Chondrocyte (in vitro differentiated cells): ENCODE measurements around the gene PNPLA5. TPM values are rescaled to one million over a fixed set of nuclear protein-coding genes. Genes with fewer than 3 reads are reported as not detected.

Source experiments
- DNase-seq: peaks from one replicate; pipeline ENCODE4 v3.0.0; 2021; ENCODE audit warnings: mixed read lengths, low spot score
- H3K27ac Mint-ChIP-seq: one replicate; pipeline ENCODE4 v1.8.0; 2021; ENCODE audit warnings: mild to moderate bottlenecking, moderate library complexity, mixed read lengths; ENCODE audit not compliant: unreplicated experiment
- H3K27me3 Mint-ChIP-seq: 2 replicates; pipeline ENCODE4 v1.8.0; 2021; ENCODE audit warnings: low read depth, mixed read lengths
- H3K36me3 Mint-ChIP-seq: 2 replicates; pipeline ENCODE4 v1.8.0; 2021; ENCODE audit warnings: low read depth, mixed read lengths
- H3K4me1 Mint-ChIP-seq: 2 replicates; pipeline ENCODE4 v1.8.0; 2021; ENCODE audit warnings: low read depth, mild to moderate bottlenecking, mixed read lengths
- H3K4me3 Mint-ChIP-seq: one replicate; pipeline ENCODE4 v1.8.0; 2021; ENCODE audit warnings: mild to moderate bottlenecking, moderate library complexity, mixed read lengths; ENCODE audit not compliant: unreplicated experiment
- H3K9me3 Mint-ChIP-seq: 2 replicates; pipeline ENCODE4 v1.8.0; 2021; ENCODE audit warnings: low read depth, mixed read lengths
- long read RNA-seq: library from polyadenylated mRNA; stranded (forward); transcript quantifications from one replicate; pipeline ENCODE4 v2.0.0, GENCODE V29; 2021
- total RNA-seq: library from RNA; stranded (reverse); gene quantifications from 3 replicates; pipeline ENCODE4 v1.2.1, GENCODE V29; 2021
- TF ChIP-seq, protein P1 (sequence below): fragments of 200-600 bp; sonication (generic); IDR thresholded peaks from 2 replicates; pipeline ENCODE4 v1.5.0; 2021; ENCODE audit warnings: antibody characterized with exemption, mild to moderate bottlenecking, moderate library complexity

Gene PNPLA5, protein sequence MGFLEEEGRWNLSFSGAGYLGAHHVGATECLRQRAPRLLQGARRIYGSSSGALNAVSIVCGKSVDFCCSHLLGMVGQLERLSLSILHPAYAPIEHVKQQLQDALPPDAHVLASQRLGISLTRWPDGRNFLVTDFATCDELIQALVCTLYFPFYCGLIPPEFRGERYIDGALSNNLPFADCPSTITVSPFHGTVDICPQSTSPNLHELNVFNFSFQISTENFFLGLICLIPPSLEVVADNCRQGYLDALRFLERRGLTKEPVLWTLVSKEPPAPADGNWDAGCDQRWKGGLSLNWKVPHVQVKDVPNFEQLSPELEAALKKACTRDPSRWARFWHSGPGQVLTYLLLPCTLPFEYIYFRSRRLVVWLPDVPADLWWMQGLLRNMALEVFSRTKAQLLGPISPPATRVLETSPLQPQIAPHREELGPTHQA
- not detected in 3 replicates for total RNA-seq
- long read RNA-seq, result 0 reads

DNA sequence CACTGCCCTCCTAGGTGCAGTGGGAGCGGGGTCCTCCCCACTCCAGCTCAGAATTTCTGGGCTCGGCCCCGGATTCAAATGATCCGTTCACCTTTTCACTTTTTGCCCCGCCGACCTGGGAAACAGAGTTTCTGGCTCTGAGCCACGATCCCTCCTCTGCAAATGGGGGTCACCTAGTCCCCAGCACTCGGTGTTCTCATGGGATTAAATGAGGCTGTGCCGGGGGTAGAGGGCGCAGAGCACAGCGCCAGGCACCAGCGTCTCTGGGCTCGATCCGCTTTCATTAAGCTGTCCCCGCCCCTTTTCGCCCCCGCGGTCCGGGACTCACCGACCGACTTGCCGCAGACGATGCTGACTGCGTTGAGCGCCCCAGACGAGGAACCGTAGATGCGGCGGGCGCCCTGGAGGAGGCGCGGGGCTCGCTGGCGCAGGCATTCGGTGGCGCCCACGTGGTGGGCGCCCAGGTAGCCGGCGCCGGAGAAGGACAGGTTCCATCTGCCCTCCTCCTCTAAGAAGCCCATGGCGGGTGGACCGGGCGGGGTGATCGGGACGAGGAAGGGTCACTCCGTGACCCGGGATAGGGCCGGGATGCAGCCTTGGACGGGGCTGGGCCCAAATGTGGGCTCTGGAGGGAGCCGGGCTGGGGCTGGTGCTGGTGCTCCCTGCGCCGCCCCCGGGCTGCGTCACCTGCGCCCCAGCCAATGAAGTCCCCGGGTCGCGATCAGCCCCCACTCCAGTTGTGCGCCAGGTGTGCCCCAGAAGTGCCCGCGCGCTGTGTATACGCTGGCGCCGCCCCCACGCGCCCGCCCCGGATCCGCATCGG lies at the start of gene PNPLA5:
TSS of gene PNPLA5 (minus strand) at position 654 of the 823 bp plus-strand sequence. CDS start at position 521, 133 bp downstream.
- Mint-ChIP-seq H3K36me3 (no peaks in the 10 kb centered on the region), H3K4me1 (peaks cover 3% of the 10 kb centered on the region), H3K4me3 (no peak within 1 kb of the TSS), H3K27me3 (peaks cover 55% of the 10 kb centered on the region), H3K27ac (no peak within 1 kb of the TSS), H3K9me3 (no peaks in the 10 kb centered on the region)
- TF ChIP-seq, protein P1, sequence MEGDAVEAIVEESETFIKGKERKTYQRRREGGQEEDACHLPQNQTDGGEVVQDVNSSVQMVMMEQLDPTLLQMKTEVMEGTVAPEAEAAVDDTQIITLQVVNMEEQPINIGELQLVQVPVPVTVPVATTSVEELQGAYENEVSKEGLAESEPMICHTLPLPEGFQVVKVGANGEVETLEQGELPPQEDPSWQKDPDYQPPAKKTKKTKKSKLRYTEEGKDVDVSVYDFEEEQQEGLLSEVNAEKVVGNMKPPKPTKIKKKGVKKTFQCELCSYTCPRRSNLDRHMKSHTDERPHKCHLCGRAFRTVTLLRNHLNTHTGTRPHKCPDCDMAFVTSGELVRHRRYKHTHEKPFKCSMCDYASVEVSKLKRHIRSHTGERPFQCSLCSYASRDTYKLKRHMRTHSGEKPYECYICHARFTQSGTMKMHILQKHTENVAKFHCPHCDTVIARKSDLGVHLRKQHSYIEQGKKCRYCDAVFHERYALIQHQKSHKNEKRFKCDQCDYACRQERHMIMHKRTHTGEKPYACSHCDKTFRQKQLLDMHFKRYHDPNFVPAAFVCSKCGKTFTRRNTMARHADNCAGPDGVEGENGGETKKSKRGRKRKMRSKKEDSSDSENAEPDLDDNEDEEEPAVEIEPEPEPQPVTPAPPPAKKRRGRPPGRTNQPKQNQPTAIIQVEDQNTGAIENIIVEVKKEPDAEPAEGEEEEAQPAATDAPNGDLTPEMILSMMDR, result no peak
- peak; percentile 87 for DNase-seq

DNA sequence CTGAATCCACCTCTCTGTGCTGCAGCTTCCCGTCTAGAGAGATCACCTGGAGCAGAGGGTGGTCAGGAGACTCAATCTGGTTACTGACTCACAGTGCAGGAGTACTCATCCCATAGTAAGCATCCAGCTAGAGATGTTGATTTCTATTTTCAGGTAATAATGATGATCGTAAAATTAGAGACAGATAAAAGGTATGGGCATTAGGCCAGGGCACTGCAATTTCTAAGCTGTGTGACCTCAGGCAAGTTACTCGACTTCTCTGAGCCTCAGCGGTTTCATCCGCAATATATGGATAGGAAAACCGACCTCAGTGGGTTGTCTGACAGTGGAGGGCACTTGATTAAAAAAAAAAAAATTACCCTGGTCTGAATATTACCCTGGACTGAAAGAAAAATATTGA lies 49.6 kb upstream of the PNPLA5 start:
- H3K4me1 Mint-ChIP-seq, result no peaks in the 10 kb centered on the region
- H3K27ac Mint-ChIP-seq, result no peak overlapping the region
- no peaks in the 10 kb centered on the region for H3K27me3 Mint-ChIP-seq
- TF ChIP-seq, protein P1, result no peak
- peaks cover 6% of the 10 kb centered on the region for H3K9me3 Mint-ChIP-seq
- DNase-seq, result no peak
- H3K4me3 Mint-ChIP-seq, result no peak overlapping the region
- peaks cover 15% of the 10 kb centered on the region for H3K36me3 Mint-ChIP-seq

DNA sequence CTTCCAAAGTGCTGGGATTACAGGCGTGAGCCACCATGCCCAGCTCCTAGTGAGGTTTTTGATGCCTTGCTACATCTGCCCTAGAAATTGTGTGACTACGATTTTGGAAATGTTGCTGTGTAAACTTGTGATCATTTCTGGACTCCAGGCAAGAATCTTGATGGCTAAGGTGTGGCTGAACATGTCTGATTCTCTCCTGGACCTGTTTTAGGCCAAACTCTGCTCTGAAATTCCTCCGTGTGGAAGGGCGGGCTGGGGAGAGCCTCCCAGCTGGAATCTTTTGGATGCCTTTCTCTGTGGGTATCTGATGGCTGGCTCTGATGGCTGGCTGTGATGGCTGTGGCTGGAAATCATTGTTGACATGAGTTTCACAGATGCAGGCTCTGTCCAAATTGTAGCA lies 40.0 kb upstream of the PNPLA5 start:
- peaks cover 6% of the 10 kb centered on the region for H3K36me3 Mint-ChIP-seq
- no peak overlapping the region for H3K4me3 Mint-ChIP-seq
- H3K4me1 Mint-ChIP-seq, result no peaks in the 10 kb centered on the region
- no peaks in the 10 kb centered on the region for H3K27me3 Mint-ChIP-seq
- H3K9me3 Mint-ChIP-seq, result no peaks in the 10 kb centered on the region
- H3K27ac Mint-ChIP-seq, result no peak overlapping the region
- TF ChIP-seq, protein P1, result no peak
- no peak for DNase-seq

DNA sequence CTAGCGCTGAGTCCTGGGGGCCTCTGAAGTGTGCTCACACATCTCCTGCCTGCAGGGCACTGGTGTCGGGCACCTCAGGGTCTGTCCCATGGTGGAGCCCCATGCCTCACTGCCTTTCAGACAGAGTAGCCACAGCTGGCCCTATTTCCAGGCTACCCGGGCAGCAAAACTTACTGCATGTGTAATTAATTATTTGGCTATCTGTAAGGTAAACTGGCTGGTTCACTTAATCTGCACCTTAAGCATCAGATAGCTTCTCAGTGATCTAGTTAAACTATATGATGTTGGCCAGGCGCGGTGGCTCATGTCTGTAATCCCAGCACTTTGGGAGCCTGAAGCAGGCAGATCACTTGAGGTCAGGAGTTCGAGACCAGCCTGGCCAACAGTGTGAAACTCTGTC lies 37.1 kb upstream of the PNPLA5 start:
- Mint-ChIP-seq H3K9me3 (no peaks in the 10 kb centered on the region), H3K4me1 (peaks cover 7% of the 10 kb centered on the region), H3K36me3 (peaks cover 4% of the 10 kb centered on the region), H3K27ac (no peak overlapping the region), H3K27me3 (no peaks in the 10 kb centered on the region), H3K4me3 (no peak overlapping the region)
- TF ChIP-seq, protein P1, result no peak
- no peak for DNase-seq

DNA sequence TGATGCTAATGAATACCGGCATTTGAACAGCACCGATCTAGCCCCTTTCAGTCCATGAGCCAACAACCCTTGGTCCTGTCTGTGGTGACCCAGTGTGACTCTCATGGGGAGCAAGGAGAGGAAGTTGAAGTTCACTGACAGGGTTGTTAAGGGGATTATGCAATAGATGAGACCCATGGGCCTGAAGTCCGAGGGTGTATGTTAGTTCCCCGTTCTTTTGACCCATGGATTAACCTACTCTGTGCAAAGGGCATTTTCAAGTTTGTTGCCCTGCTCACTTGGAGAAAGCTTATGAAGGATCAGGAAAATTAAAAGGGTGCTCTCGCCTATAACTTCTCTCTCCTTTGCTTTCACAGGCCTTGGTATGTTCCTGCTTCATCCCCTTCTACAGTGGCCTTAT lies 36.7 kb upstream of the PNPLA5 start:
- TF ChIP-seq, protein P1, result no peak
- Mint-ChIP-seq H3K9me3 (no peaks in the 10 kb centered on the region), H3K4me1 (peaks cover 7% of the 10 kb centered on the region), H3K36me3 (peaks cover 4% of the 10 kb centered on the region), H3K27ac (no peak overlapping the region), H3K4me3 (no peak overlapping the region), H3K27me3 (no peaks in the 10 kb centered on the region)
- DNase-seq, result no peak
